HG03039 (cell line): ENCODE measurements around the gene PTBP2.

Source experiments
- ATAC-seq: cut with Tn5 transposase; IDR thresholded peaks from one replicate; pipeline ENCODE4 v1.9.1; 2021; ENCODE audit warnings: mild to moderate bottlenecking, moderate library complexity; ENCODE audit not compliant: unreplicated experiment

Gene PTBP2

GRCh38 chr1:96721416-96722160, at the start of gene PTBP2:
Gene PTBP2, plus strand, starts transcription at chr1:96721784. Its CDS starts 81 bp downstream, at chr1:96721865.
- peak; percentile 92 for ATAC-seq

- ATAC-seq, result no peak
Observed at GRCh38 chr1:96674915-96675314, 46.7 kb upstream of the PTBP2 start.

GRCh38 chr1:96682056-96682455, 39.5 kb upstream of the PTBP2 start:
- ATAC-seq, result no peak

GRCh38 chr1:96683931-96684330, 37.7 kb upstream of the PTBP2 start:
- ATAC-seq, result no peak

GRCh38 chr1:96684744-96685143, 36.8 kb upstream of the PTBP2 start:
- ATAC-seq, result no peak

GRCh38 chr1:96688767-96689166, 32.8 kb upstream of the PTBP2 start:
- no peak for ATAC-seq

GRCh38 chr1:96695954-96696353, 25.6 kb upstream of the PTBP2 start:
- no peak for ATAC-seq

GRCh38 chr1:96698342-96698983, 23.1 kb upstream of the PTBP2 start:
- ATAC-seq, result no peak

GRCh38 chr1:96703186-96703585, 18.4 kb upstream of the PTBP2 start:
- ATAC-seq, result no peak

- no peak for ATAC-seq
Observed at GRCh38 chr1:96707023-96707422, 14.6 kb upstream of the PTBP2 start.

GRCh38 chr1:96708482-96708881, 13.1 kb upstream of the PTBP2 start:
- no peak for ATAC-seq

- no peak for ATAC-seq
Observed at GRCh38 chr1:96710708-96711477, 10.7 kb upstream of the PTBP2 start.

- no peak for ATAC-seq
Observed at GRCh38 chr1:96713649-96714048, 7.9 kb upstream of the PTBP2 start.

- no peak for ATAC-seq
Observed at GRCh38 chr1:96714881-96715280, 6.7 kb upstream of the PTBP2 start.

- no peak for ATAC-seq
Observed at GRCh38 chr1:96715482-96715881, 6.1 kb upstream of the PTBP2 start.

- ATAC-seq, result peak; percentile 1
Observed at GRCh38 chr1:96721053-96721415, 550 bp upstream of the PTBP2 start.

GRCh38 chr1:96722161-96722922, 758 bp downstream of the PTBP2 start:
- ATAC-seq, result peak; percentile 48

GRCh38 chr1:96722958-96723357, 1.4 kb downstream of the PTBP2 start:
- no peak for ATAC-seq

- no peak for ATAC-seq
Observed at GRCh38 chr1:96723377-96723776, 1.8 kb downstream of the PTBP2 start.

GRCh38 chr1:96723936-96724335, 2.4 kb downstream of the PTBP2 start:
- ATAC-seq, result no peak

- no peak for ATAC-seq
Observed at GRCh38 chr1:96727860-96728259, 6.3 kb downstream of the PTBP2 start.
